OCI-LY7 (cell line): Measurements from ENCODE around the gene ZNF213. TPM values are rescaled to one million over a fixed set of nuclear protein-coding genes. Genes with fewer than 3 reads are reported as not detected.
A peak's percentile ranks its signal among the peaks of the same experiment; 100 is the strongest.

Experiments
- BruUV-seq: library from RNA; stranded (reverse); fragments of 400-500 nt; replicated peaks from 2 replicates; lab custom pipeline; 2021; lab: Mats Ljungman, UMichigan
- CTCF ChIA-PET: fragments of 300-600 bp; sonication (Branson Sonifier 250); formaldehyde crosslinking; loops from one replicate; lab custom pipeline; 2022; ENCODE audit warnings: antibody characterized with exemption; ENCODE audit not compliant: unreplicated experiment; lab: Charles Lee
- POLR2A ChIA-PET: fragments of 300-600 bp; sonication (Branson Sonifier 250); formaldehyde crosslinking; loops from one replicate; lab custom pipeline; 2022; ENCODE audit warnings: antibody characterized with exemption; lab: Charles Lee
- DNase-seq: peaks from one replicate; pipeline ENCODE4 v3.0.0-alpha.2; 2015; ENCODE audit warnings: low spot score
- H2AFZ ChIP-seq: fragments of 200-600 bp; sonication (generic), shearing (Covaris generic); 2 replicates; pipeline ENCODE4 v1.6.1; 2014; ENCODE audit warnings: mild to moderate bottlenecking, antibody characterized with exemption, low read length, moderate library complexity
- H3K27ac ChIP-seq: fragments of 200-600 bp; sonication (generic); 2 replicates; pipeline ENCODE4 v1.5.1; 2014; ENCODE audit warnings: mixed run types, low read depth, mild to moderate bottlenecking, moderate library complexity, low read length, inconsistent platforms; ENCODE audit not compliant: poor library complexity, severe bottlenecking
- H3K36me3 ChIP-seq: fragments of 200-600 bp; sonication (generic); 2 replicates; pipeline ENCODE4 v1.6.1; 2014; ENCODE audit warnings: mild to moderate bottlenecking, antibody characterized with exemption, low read length, moderate library complexity, mixed read lengths; ENCODE audit not compliant: insufficient read depth
- H3K4me1 ChIP-seq: fragments of 200-600 bp; sonication (generic); 2 replicates; pipeline ENCODE4 v1.5.1; 2014; ENCODE audit warnings: mild to moderate bottlenecking, low read length; ENCODE audit not compliant: insufficient read depth, poor library complexity, severe bottlenecking
- H3K4me2 ChIP-seq: fragments of 200-600 bp; sonication (generic); 2 replicates; pipeline ENCODE4 v1.6.1; 2014; ENCODE audit warnings: mild to moderate bottlenecking, low read length
- H3K4me3 ChIP-seq: fragments of 200-600 bp; sonication (generic); 2 replicates; pipeline ENCODE4 v1.5.1; 2014; ENCODE audit warnings: mild to moderate bottlenecking, low read depth, low read length; ENCODE audit not compliant: poor library complexity, severe bottlenecking
- H3K79me2 ChIP-seq: fragments of 200-600 bp; sonication (generic); 2 replicates; pipeline ENCODE4 v1.6.1; 2016; ENCODE audit warnings: low read depth, mild to moderate bottlenecking, low read length, moderate library complexity, mixed read lengths; ENCODE audit not compliant: insufficient read depth
- H3K9me2 ChIP-seq: fragments of 200-600 bp; sonication (generic); 2 replicates; pipeline ENCODE4 v1.6.1; 2016; ENCODE audit warnings: mild to moderate bottlenecking, low read length, mixed read lengths; ENCODE audit not compliant: insufficient read depth
- H3K9me3 ChIP-seq: fragments of 200-600 bp; sonication (generic); 2 replicates; pipeline ENCODE4 v1.6.1; 2014; ENCODE audit warnings: mild to moderate bottlenecking, mixed run types, low read length, mixed read lengths
- H4K20me1 ChIP-seq: fragments of 200-600 bp; sonication (generic); 2 replicates; pipeline ENCODE4 v1.6.1; 2014; ENCODE audit warnings: mild to moderate bottlenecking, antibody characterized with exemption, low read length, moderate library complexity, mixed read lengths; ENCODE audit not compliant: insufficient read depth
- CTCF ChIP-seq: fragments of 200-600 bp; sonication (generic); conservative IDR thresholded peaks from 2 replicates; pipeline ENCODE4 v1.5.1; 2014; ENCODE audit warnings: mild to moderate bottlenecking, antibody characterized with exemption, low read length, moderate library complexity, mixed read lengths
- EZH2phosphoT487 ChIP-seq: fragments of 200-600 bp; sonication (generic); IDR thresholded peaks from 2 replicates; pipeline ENCODE4 v1.6.1; 2018; ENCODE audit warnings: low read depth, borderline replicate concordance, mild to moderate bottlenecking, mixed run types, antibody characterized with exemption, low read length, moderate library complexity, mixed read lengths
- intact Hi-C: fragments of 100-400 bp; cut with micrococcal nuclease; formaldehyde crosslinking; loops from one replicate; pipeline ENCODE4 v1.10.0; 2022; ENCODE audit not compliant: unreplicated experiment
- total RNA-seq, 2 experiments: library from RNA; depleted of rRNA in 1 of 2; stranded (reverse); fragments of >200 nt in 1 of 2; shearing (Covaris generic) in 1 of 2; gene quantifications; 2 replicates each; pipeline ENCODE4 v1.2.3, GENCODE V29; 2014 to 2022

The ZNF213 gene
- total RNA-seq, 2 experiments from 2014 or later: 3.4 to 9.1 TPM

- intact Hi-C loops: no loop called here
- peaks cover 13% of the 10 kb centered on the region for H3K4me1 ChIP-seq
- ChIA-PET POLR2A (interaction anchor here (0.9 kb wide), 1 partner anchor 109 kb away, joined by 3 read pairs; no protein-coding TSS in a partner anchor), CTCF (no interaction called here)
- BruUV-seq: no TSS peak
- H4K20me1 ChIP-seq: no peaks in the 10 kb centered on the region
- DNase-seq: no peak
- H3K79me2 ChIP-seq: no peaks in the 10 kb centered on the region
- TF ChIP-seq EZH2phosphoT487 (no peak), CTCF (no peak; the same call in 1 of the 2 replicates)
- no peaks in the 10 kb centered on the region for H3K9me2 ChIP-seq
- H3K36me3 ChIP-seq: no peaks in the 10 kb centered on the region
- H2AFZ ChIP-seq: peak overlapping the region; percentile 89; the same call in 1 of the 2 replicates
- no peak overlapping the region for H3K27ac ChIP-seq
- no peaks in the 10 kb centered on the region for H3K9me3 ChIP-seq
- H3K4me2 ChIP-seq: peak overlapping the region; percentile 72
- no peak overlapping the region for H3K4me3 ChIP-seq
These were observed 39.9 kb downstream of the ZNF213 start for GRCh38 chr16:3174618-3175148.

- no peak for DNase-seq
- ChIA-PET POLR2A (no interaction called here), CTCF (no interaction called here)
- no peak overlapping the region for H2AFZ ChIP-seq
- H3K4me1 ChIP-seq: peaks cover 13% of the 10 kb centered on the region
- no peak overlapping the region for H3K4me2 ChIP-seq
- H3K4me3 ChIP-seq: no peak overlapping the region
- no peak overlapping the region for H3K27ac ChIP-seq
- TF ChIP-seq CTCF (no peak), EZH2phosphoT487 (no peak)
- H3K36me3 ChIP-seq: no peaks in the 10 kb centered on the region
- H3K79me2 ChIP-seq: no peaks in the 10 kb centered on the region
- no peaks in the 10 kb centered on the region for H3K9me2 ChIP-seq
- no peaks in the 10 kb centered on the region for H3K9me3 ChIP-seq
- intact Hi-C loops: no loop called here
- no TSS peak for BruUV-seq
- no peaks in the 10 kb centered on the region for H4K20me1 ChIP-seq
These were observed 40.6 kb downstream of the ZNF213 start for GRCh38 chr16:3175157-3176093.
